HG03095 (cell line): ENCODE measurements around the gene SLC2A3.
A peak's percentile ranks its signal among the peaks of the same experiment; 100 is the strongest.
"Not testable (repeated sequence)": the region's sequence is repeated elsewhere in the genome, so short reads cannot be mapped to it uniquely, and the experiment has no call there.

ENCODE experiments used
- ATAC-seq: cut with Tn5 transposase; IDR thresholded peaks from one replicate; pipeline ENCODE4 v1.9.1; 2021; ENCODE audit warnings: moderate library complexity; ENCODE audit not compliant: unreplicated experiment

SLC2A3 gene

DNA sequence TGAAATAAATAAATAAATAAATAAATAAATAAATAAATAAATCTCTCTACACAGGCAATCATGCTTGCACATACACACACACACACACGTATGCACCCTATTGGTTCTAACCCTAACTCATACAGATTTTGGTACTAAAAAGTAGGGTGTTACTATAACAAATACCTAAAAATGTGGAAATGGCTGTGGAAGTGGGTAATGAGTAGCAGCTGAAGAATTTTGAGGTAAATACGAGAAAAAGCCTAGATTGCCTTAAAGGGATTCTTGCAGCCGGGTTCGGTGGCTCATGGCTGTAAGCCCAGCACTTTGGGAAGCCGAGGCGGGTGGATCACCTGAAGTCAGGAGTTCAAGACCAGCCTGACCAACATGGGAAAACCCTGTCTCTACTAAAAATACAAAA, 15.7 kb upstream of the SLC2A3 start:
- ATAC-seq, result no peak

DNA sequence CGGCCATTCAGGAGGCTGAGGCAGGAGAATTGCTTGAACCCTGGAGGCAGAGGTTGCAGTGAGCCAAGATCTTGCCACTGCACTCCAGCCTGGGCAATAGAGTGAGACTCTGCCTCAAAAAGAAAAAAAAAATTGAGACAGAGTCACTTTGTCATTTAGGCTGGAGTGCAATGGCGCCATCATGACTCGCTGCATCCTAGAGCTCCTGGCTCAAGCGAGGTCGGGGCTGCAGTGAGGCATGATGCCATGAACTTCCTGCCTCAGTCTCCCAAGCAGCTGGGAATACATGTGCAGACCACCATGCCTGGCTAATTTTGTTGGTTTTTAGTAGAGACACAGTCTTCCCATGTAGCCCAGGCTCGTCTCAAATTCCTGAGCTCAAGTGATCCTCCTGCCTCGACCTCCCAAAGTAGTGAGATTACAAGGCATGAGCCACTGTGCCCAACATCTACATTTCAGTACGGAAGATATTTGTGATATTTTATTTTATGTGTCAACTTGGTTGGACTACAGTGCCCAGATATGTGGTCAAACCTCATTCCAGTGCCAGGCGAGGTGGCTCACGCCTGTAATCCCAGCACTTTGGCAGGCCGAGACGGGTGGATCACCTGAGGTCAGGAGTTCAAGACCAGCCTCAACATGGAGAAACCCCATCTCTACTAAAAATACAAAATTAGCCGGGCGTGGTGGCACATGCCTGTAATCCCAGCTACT, 14.4 kb upstream of the SLC2A3 start:
- ATAC-seq, result not testable (repeated sequence)

DNA sequence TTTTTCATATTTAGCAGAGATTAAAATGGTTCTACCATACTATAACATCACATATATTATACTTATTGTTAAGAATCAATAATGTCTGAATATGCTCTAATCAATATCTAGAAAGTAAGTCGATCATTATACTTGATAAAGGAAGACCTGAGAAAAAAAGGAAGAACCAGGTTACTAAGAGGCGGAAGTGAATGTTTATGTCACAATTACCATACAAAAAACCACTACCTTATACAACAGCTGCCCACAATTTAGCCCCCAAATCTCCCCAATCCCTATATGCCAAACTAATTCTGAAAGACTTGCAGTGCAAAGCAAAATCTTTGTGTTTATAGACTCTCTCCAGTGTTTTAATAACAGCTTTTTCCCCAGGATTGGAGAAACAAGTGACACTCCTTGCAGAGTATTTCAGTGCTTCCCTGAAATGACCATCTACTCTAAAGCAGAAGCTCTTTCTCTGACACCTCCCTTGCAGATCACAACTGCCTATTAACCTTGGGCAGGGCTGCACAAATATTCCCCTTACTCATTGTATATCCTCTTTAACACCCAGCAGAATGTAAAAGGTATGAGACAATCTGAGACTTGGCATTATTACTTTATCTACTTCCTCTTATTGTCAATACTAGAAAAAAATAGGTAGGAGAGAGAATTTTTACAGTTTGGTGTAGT, 12.7 kb upstream of the SLC2A3 start:
- no peak for ATAC-seq

DNA sequence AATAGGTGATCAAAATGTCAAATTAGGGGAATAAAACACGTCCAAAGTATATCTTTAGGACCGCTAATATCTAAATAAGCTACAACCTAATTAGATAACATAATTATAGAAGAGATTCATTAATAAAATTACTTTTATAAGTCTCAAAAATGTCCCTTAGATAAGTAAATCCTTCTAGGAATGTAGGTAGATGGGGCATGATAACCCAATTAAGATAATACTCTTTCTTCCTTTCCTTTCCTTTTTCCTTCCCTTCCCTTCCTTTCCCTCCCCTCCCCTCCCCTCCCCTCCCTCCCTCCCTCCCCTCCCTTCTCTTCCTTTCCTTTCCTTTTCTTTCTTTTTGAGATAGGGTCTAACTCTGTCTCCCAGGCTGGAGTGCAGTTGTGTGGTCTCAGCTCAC, 11.0 kb upstream of the SLC2A3 start:
- ATAC-seq, result no peak

DNA sequence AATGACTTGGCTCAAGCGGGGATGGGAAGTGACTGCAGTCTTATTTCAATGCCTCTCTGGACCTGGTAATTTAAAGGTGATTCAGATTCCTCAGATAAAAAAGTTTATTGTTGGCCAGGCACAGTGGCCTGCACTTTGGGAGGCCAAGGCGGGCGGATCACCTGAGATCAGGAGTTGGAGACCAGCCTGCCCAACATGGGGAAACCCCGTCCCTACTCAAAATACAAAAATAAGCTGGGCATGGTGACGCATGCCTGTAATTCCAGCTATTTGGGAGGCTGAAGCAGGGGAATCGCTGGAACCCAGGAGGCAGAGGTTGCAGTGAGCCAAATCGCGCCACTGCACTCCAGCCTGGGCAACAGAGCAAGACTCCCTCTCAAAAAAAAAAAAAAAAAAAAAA, 8.8 kb upstream of the SLC2A3 start:
- not testable (repeated sequence) for ATAC-seq

DNA sequence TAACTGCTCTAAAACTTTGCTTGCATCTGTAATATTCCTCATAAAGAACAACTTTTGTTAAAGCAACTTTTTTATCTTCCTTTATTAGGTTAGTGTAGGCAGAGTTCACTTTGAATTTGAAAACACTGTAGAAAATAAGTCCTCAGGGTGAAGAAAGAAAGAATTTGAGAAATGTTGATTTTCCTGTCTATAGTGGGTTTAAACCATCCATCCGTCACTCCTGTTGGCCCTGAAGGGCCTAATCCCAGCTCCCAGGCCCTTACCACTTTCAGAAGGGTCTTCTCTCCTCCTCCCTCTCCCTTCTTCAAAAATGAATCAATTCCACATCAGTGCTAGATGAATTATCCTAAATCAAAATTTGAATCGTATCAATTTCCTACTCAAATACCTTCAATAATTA, 4.9 kb upstream of the SLC2A3 start:
- no peak for ATAC-seq

DNA sequence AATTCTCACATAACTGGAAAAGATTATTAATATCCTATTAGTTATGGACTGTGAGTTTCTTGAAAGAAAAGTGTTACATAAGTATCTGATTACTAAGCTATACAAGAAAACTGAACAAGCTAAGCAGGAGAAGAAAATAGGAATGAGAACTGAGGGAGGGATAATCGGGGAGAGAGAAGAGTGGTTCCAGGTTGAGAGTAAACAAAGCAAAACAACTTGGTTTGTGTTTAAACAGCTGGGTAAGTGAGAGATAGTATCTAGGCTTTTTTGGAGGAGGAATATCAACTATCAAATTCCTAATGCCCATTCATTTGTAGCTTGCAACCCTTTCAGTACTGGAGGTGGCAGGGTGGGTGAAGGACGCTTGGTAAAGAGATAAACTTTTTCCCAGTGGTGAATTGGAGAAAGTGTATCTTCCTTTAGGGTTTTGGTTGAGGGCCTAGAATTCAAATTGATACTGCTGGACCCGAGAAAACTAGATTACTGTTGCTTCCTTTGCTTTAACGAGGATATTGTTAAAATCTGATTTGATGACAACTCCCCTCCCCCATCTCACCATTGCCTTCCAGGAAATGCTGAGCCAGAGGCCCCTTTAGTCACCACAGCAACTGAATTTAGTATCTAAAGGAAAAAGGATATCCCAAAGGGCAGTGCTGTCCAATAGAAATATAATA, 2.0 kb upstream of the SLC2A3 start:
- ATAC-seq, result no peak

DNA sequence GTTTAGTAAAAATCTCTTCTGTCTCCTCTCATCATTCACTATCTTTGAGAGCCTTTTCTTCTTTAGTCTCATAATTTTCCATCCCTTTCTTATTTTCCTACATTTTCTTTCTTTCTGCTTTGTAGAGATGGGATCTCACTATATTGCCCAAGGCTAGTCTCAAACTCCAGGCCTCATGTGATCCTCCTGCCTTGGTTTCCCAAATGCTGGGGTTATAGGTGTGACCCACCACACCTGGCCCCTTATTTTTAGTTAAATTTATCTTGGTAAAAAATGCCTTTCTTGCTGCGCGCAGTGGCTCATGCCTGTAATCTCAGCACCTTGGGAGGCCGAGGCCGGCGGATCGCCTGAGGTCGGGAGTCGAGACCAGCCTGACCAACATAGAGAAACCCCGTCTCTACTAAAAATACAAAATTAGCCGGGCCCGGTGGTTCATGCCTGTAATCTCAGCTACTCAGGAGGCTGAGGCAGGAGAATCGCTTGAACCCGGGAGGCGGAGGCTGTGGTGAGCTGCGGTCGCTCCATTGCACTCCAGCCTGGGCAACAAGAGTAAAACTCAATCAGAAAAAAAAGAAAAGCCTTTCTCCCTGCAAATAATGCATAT, 996 bp downstream of the SLC2A3 start:
- no peak for ATAC-seq

DNA sequence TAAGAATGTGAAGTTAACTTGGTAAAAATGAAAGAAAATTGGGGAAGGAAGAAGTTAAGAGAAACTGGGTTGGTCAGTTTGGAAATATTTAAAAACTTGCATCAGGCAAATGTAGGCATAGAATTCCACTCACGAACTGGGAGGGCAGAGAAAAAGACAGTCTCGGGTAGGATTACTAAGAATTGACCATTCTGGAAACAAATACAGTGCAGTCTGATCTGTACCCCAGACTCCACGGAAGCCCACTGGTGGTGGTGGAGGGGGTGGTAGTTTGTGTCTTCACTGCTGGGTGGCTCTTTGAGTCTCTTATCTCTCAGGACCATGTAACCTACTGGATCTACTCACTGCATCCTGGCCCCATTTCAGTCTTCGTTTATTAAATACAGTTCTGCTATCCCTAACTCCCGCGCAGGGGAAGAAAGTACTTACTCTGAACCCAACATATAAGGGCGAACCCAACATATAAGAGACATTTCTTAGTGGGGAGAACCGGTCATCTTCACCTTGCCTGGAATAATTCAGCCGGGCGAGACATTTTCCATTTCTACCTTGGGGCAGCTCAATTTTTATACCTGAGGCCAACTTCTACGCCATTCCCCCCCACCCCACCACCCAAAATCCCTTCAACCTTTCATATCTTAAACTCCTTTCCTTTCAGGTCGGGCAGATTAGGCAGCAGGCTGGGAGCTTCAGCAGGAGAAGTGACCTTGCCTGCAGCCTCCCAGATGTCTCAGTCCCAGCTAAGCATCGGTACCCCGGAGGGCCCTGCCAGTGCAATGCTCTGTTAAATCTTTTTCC, 1.7 kb downstream of the SLC2A3 start:
- ATAC-seq, result no peak

DNA sequence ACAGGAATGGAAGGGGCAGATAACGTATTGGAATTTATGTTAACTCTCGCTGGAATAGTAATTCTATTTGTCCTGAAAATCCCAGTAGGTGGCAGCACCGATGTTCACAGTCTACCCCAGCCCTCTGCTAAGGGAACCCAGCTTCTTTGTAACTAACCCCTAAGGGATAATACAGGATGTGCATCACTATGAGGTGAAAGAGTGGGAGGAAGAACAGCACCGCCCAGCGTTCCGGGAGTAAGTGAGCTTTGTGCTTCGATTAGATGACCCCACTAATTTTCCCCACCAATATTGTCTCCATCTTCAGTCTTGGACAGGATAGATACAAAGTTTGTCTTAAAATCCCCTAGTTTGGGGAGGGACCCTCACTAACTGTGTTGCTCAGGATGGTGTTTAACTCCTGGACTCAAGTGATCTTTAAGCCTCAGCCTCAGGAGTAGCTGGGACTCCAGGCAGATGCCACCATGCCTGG, 2.7 kb downstream of the SLC2A3 start:
- ATAC-seq, result peak; percentile 79

DNA sequence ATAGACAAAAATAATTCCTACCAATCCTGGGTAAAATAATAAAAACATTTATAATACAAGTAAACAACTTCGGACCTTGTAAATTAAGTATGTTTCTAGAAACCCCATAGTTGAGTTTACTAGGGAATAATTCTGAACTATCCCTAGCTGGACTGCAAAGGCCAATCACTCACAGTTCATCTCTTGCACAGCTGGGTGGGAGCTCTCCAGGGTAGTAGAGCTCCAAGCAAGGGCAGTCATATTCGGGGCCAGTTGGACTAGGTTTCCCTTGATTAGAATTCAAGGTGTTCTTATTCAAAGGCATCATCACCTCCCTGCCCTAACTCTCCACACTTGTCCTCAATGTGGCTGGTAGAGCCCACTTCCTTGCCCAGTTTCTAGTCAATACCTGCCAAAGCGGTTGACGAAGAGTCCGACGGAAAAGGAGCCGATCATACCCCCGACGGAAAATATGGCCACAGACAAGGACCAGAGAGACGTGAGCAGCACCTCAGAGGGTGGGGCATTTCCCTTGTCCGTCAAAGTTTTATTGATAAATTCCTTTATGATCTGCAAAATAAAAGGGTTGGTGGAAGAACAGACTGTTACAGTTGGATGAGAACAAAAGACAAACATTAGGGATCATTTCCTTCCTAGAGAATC, 3.3 kb downstream of the SLC2A3 start:
- not testable (repeated sequence) for ATAC-seq

DNA sequence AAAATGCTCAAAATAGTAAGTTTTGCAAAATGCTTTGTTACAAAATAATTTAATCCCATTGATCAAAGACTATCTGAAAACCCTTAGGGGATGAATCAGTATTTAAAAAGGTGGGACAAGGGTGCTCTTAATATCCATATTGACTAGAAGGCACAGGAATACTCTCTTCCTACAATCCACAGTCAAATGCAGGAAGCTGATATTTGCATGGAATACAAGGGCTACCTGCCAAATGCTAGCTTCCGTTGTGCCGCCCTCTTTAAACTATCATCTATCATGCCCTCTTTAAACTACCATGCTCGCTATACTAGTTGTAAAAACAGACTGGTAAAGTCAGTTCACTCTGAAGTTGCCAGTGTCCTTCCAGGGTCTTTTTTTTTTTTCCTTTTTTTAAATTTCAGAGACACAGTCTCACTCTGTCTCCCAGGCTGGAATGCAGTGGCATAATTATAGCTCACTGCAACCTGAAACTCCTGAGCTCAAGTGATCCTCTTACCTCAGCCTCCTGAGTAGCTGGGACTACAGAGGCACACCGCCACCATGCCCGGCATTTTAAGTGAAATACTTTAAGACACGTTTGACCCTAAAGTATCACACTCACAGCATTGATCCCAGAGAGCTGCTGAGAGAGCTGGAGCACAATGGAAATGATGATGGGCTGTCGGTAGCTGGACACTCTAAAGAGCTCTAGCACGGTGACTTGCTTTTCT, 6.7 kb downstream of the SLC2A3 start:
- no peak for ATAC-seq

DNA sequence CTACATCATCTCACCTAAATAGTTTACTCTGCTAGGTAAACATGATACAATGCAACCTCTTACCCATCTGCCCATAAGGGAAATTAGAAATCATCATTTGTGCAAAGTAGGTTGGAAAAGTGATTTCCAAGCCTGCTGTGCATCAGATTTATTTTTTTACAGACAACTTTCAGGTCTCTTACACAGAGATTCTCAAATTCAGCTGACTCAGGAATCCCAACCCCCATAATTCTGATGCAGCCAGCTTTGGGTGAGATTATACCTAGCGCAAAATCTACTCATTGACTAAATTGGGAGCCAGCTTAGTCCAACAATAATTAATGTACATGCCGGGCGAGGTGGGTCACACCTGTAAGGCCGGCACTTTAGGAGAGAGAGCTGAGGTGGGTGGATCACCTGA, 8.5 kb downstream of the SLC2A3 start:
- no peak for ATAC-seq

DNA sequence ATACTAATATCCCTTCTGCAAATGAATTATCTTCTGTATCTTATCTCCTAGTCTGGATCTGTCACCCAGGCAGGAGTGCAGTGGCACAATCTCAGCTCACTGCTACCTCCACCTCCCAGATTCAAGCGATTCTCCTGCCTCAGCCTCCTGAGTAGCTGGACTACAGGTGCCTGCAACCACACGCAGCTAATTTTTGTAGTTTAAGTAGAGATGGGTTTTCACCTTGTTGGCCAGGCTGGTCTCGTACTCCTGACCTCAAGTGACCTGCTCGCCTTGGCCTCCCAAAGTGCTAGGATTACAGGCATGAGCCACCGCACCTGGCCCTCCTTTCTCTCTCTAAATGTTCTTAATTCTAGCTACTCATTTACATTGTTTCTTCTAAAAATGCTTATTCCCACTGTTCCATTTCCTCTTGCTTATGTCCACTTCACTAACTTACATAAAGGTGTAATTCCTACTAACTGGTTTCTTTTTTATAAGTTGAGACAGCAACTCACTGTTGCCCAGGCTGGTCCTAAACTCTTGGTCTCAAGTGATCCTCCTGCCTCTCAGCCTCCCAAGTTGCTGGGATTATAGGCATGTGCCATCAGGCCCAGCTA, 9.8 kb downstream of the SLC2A3 start:
- ATAC-seq, result not testable (repeated sequence)

DNA sequence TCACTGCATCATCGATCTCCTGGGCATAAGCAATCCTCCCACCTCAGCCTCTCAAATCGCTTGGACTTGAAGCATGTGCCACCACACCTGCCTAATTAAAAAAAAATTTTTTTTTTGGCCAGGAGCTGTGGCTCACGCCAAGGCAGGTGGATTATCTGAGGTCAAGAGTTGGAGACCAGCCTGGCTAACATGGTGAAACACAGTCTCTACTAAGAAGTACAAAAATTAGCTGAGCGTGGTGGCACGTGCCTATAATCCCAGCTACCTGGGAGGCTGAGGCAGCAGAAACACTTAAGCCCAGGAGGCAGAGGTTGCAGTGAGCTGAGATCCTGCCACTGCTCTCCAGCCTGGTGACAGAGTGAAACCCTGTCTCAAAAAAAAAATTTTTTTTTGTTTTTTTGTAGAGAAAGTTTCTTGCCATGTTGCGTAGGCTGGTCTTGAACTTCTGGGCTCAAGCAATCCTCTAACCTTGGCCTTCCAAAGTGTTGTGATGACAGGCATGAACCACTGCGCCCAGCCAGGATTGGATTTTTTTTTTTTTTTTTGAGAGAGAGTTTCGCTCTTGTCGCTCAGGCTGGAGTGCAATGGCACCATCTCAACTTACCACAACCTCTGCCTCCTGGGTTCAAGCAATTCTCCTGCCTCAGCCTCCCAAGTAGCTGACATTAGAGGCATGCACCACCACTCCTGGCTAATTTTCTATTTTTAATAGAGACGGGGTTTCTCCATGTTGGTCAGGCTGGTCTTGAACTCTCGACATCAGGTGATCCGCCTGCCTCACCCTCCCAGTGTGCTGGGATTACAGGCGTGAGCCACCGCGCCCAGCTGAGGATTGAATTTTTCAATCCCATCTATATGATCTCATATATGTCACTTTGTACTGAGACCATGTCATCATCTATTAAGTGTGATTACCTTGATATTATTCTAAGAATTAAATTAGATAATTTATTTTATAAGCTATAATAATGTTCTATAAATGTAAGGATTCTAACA, 12.4 kb downstream of the SLC2A3 start:
- no peak for ATAC-seq

DNA sequence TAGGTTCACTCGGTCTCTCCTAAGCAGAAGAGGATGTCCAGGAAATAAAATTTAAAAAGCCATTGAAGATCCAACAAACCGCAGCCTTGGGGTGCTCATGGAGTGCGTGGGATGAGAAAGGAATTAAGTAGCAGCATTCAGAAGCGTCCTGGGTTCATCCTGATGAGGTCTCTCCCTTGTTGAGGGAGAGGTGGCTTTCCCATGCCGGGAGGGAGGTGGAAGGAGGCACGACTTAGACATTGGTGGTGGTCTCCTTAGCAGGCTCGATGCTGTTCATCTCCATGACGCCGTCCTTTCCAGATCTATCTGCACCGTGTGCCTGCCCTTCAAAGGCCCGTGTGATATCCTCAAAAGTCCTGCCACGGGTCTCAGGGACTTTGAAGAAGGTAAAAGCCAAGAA, 14.8 kb downstream of the SLC2A3 start:
- ATAC-seq, result not testable (repeated sequence)

DNA sequence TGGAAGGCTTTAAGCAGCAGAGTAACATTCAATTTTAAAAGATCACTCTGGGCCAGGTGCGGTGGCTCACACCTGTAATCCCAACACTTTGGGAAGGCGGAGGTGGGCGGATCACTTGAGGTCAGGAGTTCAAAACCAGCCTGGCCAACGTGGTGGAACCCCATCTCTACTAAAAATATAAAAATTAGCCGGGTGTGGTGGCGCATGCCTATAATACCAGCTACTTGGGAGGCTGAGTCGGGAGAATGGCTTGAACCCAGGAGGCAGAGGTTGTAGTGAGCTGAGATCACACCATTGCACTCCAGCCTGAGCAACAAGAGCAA, 17.8 kb downstream of the SLC2A3 start:
- not testable (repeated sequence) for ATAC-seq
